Testis (tissue), 3 donors: ENCODE measurements around the gene PIGS. TPM values are rescaled to one million over a fixed set of nuclear protein-coding genes. Genes with fewer than 3 reads are reported as not detected.
A peak's percentile ranks its signal among the peaks of the same experiment; 100 is the strongest.

Experiments used
- DNase-seq: peaks from one replicate; pipeline ENCODE4 v3.0.0-alpha.2; 2019
- H3K27ac ChIP-seq, 2 donors: fragments of 200-600 bp; sonication (generic); one replicate each; pipeline ENCODE4 v1.5.1; 2019
- H3K27me3 ChIP-seq: fragments of 200-600 bp; sonication (generic); one replicate; pipeline ENCODE4 v1.5.1; 2019
- H3K36me3 ChIP-seq: fragments of 200-600 bp; sonication (generic); one replicate; pipeline ENCODE4 v1.5.1; 2017; ENCODE audit warnings: low read depth; ENCODE audit errors: missing control alignments
- H3K4me1 ChIP-seq: fragments of 200-600 bp; sonication (generic); one replicate; pipeline ENCODE4 v1.5.1; 2019
- H3K4me3 ChIP-seq, 2 donors: fragments of 200-600 bp; sonication (generic); one replicate each; pipeline ENCODE4 v1.5.1; 2017 to 2019
- H3K9me3 ChIP-seq: fragments of 200-600 bp; sonication (generic); one replicate; pipeline ENCODE4 v1.5.1; 2017
- POLR2A ChIP-seq: fragments of 450-650 bp; IDR thresholded peaks from one replicate; pipeline ENCODE4 v1.6.1; 2017; ENCODE audit warnings: antibody characterized with exemption, mild to moderate bottlenecking, moderate library complexity
- WGBS, 2 donors: methylation state at CpG; one replicate each; pipeline ENCODE4 v1.1.5; 2018; 5-methylcytosine and 5-hydroxymethylcytosine counted together
- intact Hi-C: fragments of 100-400 bp; cut with DNase I; formaldehyde crosslinking; loops from one replicate; pipeline ENCODE4 v1.15.1; 2023; ENCODE audit warnings: low total_unique reads
- polyA plus RNA-seq: library from polyadenylated mRNA; stranded (reverse); fragments of 350-450 nt; fragmentation: Illumina TruSeq; extraction: RNeasy Lipid Tissue Mini Kit (QIAGEN cat#74804); gene quantifications from one replicate; pipeline ENCODE4 v1.2.3, GENCODE V29; 2014; ENCODE audit warnings: low read depth, low replicate concordance; ENCODE audit not compliant: insufficient read depth
- total RNA-seq, 2 donors: library from RNA; depleted of rRNA; stranded (reverse); fragments of >200 nt; gene quantifications; one replicate each; pipeline ENCODE4 v1.2.3, GENCODE V29; 2016
- TF ChIP-seq, protein P1 (sequence below), 3 experiments: fragments of 450-650 bp in 2 of 3; fragments of 200-600 bp in 1 of 3; sonication (generic) in 1 of 3; IDR thresholded peaks; one replicate each; pipeline ENCODE4 v1.5.1; 2016 to 2019; ENCODE audit warnings: antibody characterized with exemption in 3 of 3, mild to moderate bottlenecking in 2 of 3, moderate library complexity in 1 of 3

Gene PIGS
- total and polyA plus RNA-seq, 3 donors from 2014 or later = 57.7 to 124 (median 92.4) TPM

DNA sequence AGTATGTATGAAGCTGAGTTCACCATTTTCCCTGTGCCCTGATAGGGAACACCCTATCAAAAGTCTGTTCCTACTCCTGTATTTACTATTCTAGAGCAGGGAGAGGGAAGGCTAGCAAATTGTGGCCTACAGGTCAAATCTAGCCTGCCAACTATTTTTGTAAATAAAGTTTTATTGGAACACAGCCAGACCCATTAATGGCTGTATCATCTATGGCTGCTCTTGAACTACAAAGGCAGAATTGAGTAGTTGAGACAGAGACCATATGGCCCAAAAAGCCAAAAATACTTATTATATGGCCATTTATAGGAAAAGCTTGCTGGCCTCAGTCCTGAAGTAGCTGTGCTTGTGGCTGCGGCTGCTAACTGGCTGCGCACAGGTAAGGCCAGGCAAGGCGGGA, 9.6 kb upstream of the PIGS start:
- H3K4me3 ChIP-seq = no peak overlapping the region
- peaks cover 6% of the 10 kb centered on the region for H3K4me1 ChIP-seq
- DNase-seq = no peak
- TF ChIP-seq POLR2A = no peak
- TF ChIP-seq, protein P1, sequence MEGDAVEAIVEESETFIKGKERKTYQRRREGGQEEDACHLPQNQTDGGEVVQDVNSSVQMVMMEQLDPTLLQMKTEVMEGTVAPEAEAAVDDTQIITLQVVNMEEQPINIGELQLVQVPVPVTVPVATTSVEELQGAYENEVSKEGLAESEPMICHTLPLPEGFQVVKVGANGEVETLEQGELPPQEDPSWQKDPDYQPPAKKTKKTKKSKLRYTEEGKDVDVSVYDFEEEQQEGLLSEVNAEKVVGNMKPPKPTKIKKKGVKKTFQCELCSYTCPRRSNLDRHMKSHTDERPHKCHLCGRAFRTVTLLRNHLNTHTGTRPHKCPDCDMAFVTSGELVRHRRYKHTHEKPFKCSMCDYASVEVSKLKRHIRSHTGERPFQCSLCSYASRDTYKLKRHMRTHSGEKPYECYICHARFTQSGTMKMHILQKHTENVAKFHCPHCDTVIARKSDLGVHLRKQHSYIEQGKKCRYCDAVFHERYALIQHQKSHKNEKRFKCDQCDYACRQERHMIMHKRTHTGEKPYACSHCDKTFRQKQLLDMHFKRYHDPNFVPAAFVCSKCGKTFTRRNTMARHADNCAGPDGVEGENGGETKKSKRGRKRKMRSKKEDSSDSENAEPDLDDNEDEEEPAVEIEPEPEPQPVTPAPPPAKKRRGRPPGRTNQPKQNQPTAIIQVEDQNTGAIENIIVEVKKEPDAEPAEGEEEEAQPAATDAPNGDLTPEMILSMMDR (IDR thresholded peaks at IDR 0.05) = no peak
- H3K27ac ChIP-seq = no peak overlapping the region
- H3K27me3 ChIP-seq = no peaks in the 10 kb centered on the region
- H3K36me3 ChIP-seq = no peaks in the 10 kb centered on the region
- WGBS, 2 donors = 97 to 100% methylated on average over 3 of the region's 3 CpGs
- H3K9me3 ChIP-seq = no peaks in the 10 kb centered on the region
- intact Hi-C loops = no loop called here

DNA sequence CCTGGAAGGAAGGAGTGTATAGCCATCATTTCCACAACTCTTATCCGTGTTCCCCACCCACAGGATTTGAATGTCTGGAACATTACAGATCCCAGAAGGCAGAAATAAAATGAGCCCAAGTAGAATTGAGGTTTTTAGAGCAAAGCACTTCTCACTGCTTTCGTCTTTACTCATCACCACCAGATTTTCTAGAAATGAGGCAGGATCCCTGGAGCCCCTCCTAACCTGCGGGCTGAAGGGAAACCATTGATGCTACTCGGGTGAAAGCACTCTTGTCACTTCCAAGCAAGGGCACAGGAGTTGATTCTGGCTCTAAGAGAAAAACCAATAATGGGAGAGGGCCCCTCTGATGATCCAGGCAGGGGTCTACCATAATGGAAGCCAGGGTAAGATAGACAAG, 8.2 kb upstream of the PIGS start:
- Histone ChIP-seq H3K9me3 (no peaks in the 10 kb centered on the region), H3K4me3 (no peak overlapping the region), H3K36me3 (no peaks in the 10 kb centered on the region), H3K4me1 (peaks cover 6% of the 10 kb centered on the region), H3K27me3 (no peaks in the 10 kb centered on the region), H3K27ac (no peak overlapping the region)
- no peak for TF ChIP-seq POLR2A
- TF ChIP-seq, protein P1 (IDR thresholded peaks at IDR 0.05) = no peak
- 87 to 92% methylated on average over 4 of the region's 4 CpGs for WGBS, 2 donors
- no peak for DNase-seq
- intact Hi-C loops = no loop called here

DNA sequence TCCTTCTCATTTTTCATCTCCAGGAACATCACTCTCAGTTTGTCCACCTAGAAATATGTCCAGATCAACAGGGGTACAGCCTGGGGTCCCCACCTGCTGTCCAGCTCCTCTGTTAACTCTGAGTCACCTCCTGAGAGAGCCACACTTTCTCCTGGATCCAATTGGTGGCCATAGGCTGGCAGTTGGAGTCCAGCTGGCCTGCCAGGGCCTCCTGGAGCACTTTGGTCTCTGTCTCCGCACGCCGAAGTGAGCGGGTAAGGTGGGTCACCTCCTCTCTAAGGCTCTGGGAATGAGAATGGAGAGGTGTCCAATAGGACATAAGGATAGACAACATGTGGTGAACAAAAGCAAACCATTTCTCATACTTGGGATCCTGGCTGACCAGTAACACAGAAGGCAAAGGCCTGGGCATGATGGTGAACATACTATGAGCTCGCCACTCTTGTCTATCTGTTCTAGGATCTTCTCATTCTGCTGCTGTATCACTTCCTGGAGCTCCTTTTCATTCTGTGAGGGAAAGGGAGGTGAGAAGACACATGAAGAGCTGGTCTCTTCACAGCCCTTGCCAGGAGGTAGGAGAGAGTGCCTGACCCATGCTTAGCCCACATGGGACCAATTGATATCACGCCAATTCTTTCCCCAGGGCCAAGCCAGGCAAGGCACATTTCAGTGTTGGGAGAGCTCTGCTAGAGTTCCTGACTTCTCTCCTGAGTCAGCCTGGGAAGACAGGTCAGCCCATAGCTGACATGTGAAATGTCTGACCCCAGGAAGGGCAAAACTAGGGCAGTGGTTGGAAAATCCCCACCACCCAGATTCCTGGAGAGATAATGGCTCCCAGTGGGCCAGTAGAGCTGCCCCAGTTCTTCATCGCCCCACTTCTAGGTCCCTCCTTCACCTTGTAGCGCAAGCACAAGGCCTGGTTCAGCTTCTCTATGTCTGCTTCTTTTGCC, 7.2 kb upstream of the PIGS start:
- Histone ChIP-seq H3K27ac (no peak overlapping the region), H3K4me1 (peaks cover 6% of the 10 kb centered on the region), H3K36me3 (no peaks in the 10 kb centered on the region), H3K27me3 (no peaks in the 10 kb centered on the region), H3K4me3 (no peak overlapping the region), H3K9me3 (no peaks in the 10 kb centered on the region)
- TF ChIP-seq POLR2A = no peak
- TF ChIP-seq, protein P1 (IDR thresholded peaks at IDR 0.05) = no peak
- no peak for DNase-seq
- 95 to 99% methylated on average over 4 to 8 of the region's 8 CpGs for WGBS, 2 donors
- intact Hi-C loops = no loop called here

- no peak overlapping the region for H3K4me3 ChIP-seq
- no peaks in the 10 kb centered on the region for H3K27me3 ChIP-seq
- peaks cover 10% of the 10 kb centered on the region for H3K4me1 ChIP-seq
- H3K27ac ChIP-seq = peak overlapping the region in 1 of 2 donors; percentile 48
- TF ChIP-seq, protein P1 (IDR thresholded peaks at IDR 0.05) = no peak
- WGBS, 2 donors = 86 to 87% methylated on average over 3 of the region's 3 CpGs
- H3K36me3 ChIP-seq = no peaks in the 10 kb centered on the region
- no peak for DNase-seq
- intact Hi-C loops = no loop called here
- H3K9me3 ChIP-seq = no peaks in the 10 kb centered on the region
These were observed 6.1 kb upstream of the PIGS start for GRCh38 chr17:28577466-28577824.
